Epithelial cell of proximal tubule (primary cell): ENCODE measurements around the gene CDH13. TPM values are rescaled to one million over a fixed set of nuclear protein-coding genes. Genes with fewer than 3 reads are reported as not detected.

Experiments used
- DNase-seq: peaks from one replicate; pipeline ENCODE4 v3.0.0-alpha.2; 2011; ENCODE audit warnings: low read depth
- H3K4me3 ChIP-seq: 2 replicates; pipeline ENCODE4 v1.5.1; 2011; ENCODE audit warnings: low read depth, mild to moderate bottlenecking, low read length
- total RNA-seq: library from RNA; depleted of rRNA; stranded (reverse); fragments of >200 nt; gene quantifications from 2 replicates; pipeline ENCODE4 v1.2.3, GENCODE V29; 2015
- TF ChIP-seq, protein P1 (sequence below): conservative IDR thresholded peaks from 2 replicates; pipeline ENCODE4 v1.5.1; 2012; ENCODE audit warnings: low read depth, mild to moderate bottlenecking, low read length

The CDH13 gene
- total RNA-seq, 1 donor from 2014 or later: 85.4 TPM

DNA sequence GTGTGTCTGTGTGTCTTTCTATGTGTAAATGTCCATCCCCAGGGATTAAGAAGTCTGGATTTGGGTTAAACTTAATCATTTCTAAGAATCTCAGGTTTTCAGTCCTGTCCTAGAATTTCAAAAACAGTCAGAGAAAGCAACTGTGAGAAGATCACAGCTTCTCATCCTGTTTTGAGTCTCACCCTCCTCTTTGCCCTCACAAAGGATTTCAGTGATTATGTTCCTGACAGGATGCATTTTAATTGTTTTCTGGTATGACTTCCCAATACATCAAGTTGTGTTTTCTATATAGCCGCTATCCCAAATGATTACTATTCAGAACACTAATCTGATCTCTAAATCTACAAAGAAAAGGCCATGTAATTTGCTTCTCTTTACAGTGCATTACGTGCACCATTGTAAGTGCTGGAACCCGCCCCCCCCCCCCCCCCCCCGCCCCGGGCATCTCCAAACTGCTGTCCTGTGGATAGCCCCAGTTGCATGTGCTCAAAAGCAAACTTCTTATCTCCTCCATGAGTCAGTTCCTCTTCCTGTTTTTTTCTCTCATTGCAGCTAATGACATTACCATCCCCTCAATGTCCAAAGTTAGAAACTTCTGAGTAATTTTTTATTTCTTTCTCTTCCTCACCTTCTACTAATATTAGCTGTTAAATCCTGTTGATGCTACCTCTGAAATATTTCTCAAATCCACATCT, 73.9 kb downstream of the CDH13 start:
- no peak for DNase-seq
- no peak overlapping the region for H3K4me3 ChIP-seq
- TF ChIP-seq, protein P1, sequence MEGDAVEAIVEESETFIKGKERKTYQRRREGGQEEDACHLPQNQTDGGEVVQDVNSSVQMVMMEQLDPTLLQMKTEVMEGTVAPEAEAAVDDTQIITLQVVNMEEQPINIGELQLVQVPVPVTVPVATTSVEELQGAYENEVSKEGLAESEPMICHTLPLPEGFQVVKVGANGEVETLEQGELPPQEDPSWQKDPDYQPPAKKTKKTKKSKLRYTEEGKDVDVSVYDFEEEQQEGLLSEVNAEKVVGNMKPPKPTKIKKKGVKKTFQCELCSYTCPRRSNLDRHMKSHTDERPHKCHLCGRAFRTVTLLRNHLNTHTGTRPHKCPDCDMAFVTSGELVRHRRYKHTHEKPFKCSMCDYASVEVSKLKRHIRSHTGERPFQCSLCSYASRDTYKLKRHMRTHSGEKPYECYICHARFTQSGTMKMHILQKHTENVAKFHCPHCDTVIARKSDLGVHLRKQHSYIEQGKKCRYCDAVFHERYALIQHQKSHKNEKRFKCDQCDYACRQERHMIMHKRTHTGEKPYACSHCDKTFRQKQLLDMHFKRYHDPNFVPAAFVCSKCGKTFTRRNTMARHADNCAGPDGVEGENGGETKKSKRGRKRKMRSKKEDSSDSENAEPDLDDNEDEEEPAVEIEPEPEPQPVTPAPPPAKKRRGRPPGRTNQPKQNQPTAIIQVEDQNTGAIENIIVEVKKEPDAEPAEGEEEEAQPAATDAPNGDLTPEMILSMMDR: no peak

DNA sequence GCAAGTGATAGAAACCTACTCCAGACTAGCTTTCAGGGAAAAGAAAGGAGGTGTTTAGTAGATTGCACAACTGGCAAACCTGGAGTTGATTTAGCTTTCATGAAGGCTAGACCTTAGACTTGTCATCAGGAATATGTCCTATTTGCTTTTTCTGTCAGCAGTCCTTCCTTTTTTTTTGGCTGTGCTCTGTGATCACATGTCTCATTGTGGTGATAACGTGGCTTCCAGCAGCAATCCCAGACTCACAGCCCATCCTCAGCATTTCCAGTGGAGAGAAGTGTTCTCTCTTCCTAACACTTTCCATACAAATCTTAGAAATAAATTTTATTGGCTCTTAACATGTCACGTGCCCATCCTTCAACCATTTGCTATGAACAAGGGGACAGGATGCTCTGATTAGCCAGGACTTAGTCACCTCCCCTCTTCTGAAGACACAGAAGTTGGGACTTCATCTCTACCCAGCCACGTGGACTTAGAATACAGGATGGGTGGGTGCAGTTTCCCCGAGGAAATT, 74.7 kb downstream of the CDH13 start:
- H3K4me3 ChIP-seq: no peak overlapping the region
- no peak for DNase-seq
- TF ChIP-seq, protein P1: no peak

DNA sequence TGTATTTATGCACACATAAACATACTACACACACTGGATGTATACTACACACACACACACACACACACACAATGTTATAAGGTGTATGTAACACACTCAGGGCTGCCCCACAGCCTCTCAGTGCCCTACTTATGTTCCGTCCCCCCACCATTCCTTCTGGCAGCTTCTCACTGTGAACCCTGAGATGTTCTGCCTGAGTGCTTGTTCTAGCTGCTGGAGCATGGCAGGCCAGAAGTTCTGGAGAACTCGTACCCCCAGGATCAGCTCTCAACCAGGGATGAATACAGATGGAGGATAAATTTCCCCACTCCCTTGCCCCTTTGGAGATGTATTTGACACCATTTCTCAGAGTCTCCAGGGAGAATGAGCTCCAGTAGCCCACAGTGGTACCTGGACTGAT, 76.4 kb downstream of the CDH13 start:
- no peak for DNase-seq
- TF ChIP-seq, protein P1: no peak

DNA sequence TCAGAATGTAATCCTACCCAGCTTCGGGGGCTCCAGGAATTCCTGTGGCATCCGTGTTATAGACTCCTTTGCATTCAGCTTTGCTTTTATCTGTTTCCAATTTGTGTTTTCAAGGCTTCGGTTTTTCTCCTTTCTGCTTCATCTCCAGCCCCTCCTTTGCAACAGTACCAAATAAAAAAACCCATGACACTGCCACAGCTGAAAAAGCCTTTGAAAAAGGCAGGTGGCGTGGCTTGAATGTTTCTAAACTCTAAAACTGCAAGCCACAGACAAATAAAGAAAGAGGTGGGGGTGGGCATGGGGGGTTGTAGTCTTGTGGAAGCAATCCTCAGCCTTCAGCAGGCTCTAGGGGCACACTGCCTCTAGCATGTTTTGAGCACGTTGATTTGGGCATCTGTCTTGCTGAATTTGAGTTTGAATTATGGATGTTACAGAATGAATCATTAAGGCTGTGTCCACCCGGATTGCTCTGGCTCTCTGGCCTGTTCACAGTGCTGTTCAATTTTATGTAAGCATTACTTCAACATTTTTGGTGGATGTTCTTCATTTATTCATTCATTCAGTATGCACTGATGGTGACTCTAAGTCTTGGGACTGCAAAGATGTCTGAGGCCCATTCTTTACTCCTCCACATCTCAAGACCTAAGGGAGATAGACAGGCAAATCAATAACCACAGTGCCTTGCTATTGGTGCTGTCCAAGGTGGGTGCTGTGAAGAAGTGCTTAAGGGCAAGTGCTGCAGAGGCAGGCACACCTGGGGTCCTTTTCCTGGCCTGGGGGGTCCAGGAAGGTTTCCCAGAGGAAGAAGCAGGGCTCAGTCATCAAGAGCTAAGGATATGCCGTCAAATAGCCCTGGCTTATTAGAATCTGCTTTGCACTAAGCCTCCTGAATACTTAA, 77.4 kb downstream of the CDH13 start:
- no peak overlapping the region for H3K4me3 ChIP-seq
- TF ChIP-seq, protein P1: no peak
- DNase-seq: no peak

More for the DNA sequence above, 76.4 kb downstream of the CDH13 start:
- no peak overlapping the region for H3K4me3 ChIP-seq

DNA sequence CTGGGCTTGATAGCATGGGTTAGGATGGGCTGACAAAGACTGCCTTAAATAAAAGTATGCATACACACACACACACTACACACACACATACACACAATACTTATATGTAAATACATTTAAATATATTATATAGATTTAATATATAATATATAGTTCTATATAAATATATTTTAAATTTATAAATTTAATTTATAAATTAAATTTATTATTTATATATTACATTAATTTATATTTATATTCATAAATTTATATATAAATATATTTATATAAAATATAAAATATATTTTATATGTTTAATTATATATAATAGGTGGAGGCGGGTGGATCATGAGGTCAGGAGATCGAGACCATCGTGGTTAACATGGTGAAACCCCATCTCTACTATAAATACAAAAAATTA, 83.2 kb downstream of the CDH13 start:
- TF ChIP-seq, protein P1: no peak
- H3K4me3 ChIP-seq: no peak overlapping the region
- DNase-seq: no peak

DNA sequence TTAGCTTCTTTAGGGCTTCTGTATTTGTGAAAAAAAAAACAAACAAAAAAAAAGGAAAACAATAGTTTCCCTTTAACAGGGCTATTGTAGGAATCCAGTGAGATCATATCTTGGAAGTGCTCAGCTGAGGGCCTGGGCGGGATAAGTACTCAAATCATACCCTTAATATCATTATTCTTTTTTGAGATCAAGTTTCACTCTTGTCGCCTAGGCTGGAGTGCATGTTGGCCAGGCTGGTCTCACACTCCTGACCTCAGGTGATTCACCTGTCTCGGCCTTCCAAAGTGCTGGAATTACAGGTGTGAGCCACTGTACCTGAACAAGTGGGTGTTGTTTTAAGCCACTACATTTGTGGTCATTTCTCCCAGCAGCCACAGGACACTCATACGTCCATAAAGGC, 87.0 kb downstream of the CDH13 start:
- TF ChIP-seq, protein P1: no peak
- no peak for DNase-seq
- H3K4me3 ChIP-seq: no peak overlapping the region
